HUES64 (cell line): ENCODE results near the gene CFL2.
"Not testable (repeated sequence)": the region's sequence is repeated elsewhere in the genome, so short reads cannot be mapped to it uniquely, and the experiment has no call there.

Experiments
- H3K27ac ChIP-seq: 2 replicates; pipeline ENCODE4 v1.7.0; 2013; ENCODE audit warnings: low read depth, low read length, inconsistent platforms
- H3K27me3 ChIP-seq: 2 replicates; pipeline ENCODE4 v1.6.1; 2013; ENCODE audit warnings: mild to moderate bottlenecking, low read length; ENCODE audit not compliant: insufficient read depth
- H3K36me3 ChIP-seq: 2 replicates; pipeline ENCODE4 v1.6.1; 2013; ENCODE audit warnings: mild to moderate bottlenecking, low read length; ENCODE audit not compliant: insufficient read depth
- H3K4me1 ChIP-seq: 2 replicates; pipeline ENCODE4 v1.6.1; 2013; ENCODE audit warnings: mild to moderate bottlenecking, low read length, moderate library complexity; ENCODE audit not compliant: insufficient read depth
- H3K4me3 ChIP-seq: 2 replicates; pipeline ENCODE4 v1.5.1; 2013; ENCODE audit warnings: mild to moderate bottlenecking, low read length, moderate library complexity
- H3K9ac ChIP-seq: 2 replicates; pipeline ENCODE4 v1.6.1; 2013; ENCODE audit warnings: mild to moderate bottlenecking, low read depth, low read length
- H3K9me3 ChIP-seq: 2 replicates; pipeline ENCODE4 v1.6.1; 2013; ENCODE audit warnings: low read depth, low read length; ENCODE audit not compliant: insufficient read depth
- WGBS: fragments of 150-250, 120-280 bp; methylation state at CpG from one replicate; pipeline ENCODE4 v1.1.7; 2013; ENCODE audit warnings: missing lambda C conversion rate; 5-methylcytosine and 5-hydroxymethylcytosine counted together

CFL2 gene

DNA sequence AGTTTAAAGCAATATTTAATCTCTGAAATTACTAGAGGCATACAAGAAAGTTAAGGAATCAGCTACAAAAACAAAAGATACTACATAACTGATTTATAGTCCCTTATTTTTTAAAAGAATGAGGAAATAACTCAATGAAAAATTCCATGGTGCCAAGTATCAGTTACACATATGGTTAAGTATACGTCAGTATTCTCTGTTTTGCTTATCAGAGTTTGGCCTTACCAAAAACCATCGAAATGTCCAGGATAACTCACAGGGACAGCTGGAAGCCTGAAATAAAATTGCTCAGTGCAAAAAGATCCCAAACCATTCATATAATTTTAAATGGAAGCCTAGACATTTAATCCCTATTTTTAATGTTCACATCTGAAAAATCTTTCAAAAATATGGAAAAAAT lies 3.6 kb downstream of the CFL2 start:
- Histone ChIP-seq H3K4me1 (peaks cover 8% of the 10 kb centered on the region; the same call in 1 of the 2 replicates), H3K27ac (no peak overlapping the region), H3K36me3 (peaks cover 22% of the 10 kb centered on the region), H3K4me3 (no peak overlapping the region), H3K27me3 (peaks cover 11% of the 10 kb centered on the region; the same call in 1 of the 2 replicates), H3K9me3 (no peaks in the 10 kb centered on the region), H3K9ac (no peak overlapping the region)
- WGBS: 87% methylated on average over 2 of the region's 2 CpGs

DNA sequence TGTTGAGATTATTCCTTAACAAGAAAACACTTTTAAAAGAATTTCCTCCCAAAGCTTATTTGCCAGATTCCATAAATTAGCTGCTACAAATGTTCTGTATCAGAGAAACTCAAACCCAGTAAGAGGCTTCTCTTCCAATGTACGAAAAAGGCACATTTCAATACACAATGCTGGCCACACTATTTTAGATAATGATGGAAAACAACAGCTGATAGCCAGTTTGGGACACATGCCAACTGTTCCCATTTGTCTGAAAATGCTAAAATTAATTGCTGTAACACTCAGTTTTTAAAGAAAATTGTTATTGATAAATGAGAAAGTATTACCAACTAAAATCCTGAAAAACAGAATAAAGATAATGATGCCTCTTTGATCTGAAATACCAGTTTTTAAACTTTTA lies 4.4 kb downstream of the CFL2 start:
- H3K9me3 ChIP-seq: no peaks in the 10 kb centered on the region
- WGBS: 89% methylated on average over 1 of the region's 1 CpG
- H3K36me3 ChIP-seq: peaks cover 22% of the 10 kb centered on the region
- no peak overlapping the region for H3K9ac ChIP-seq
- H3K4me1 ChIP-seq: peaks cover 8% of the 10 kb centered on the region; the same call in 1 of the 2 replicates
- H3K4me3 ChIP-seq: no peak overlapping the region
- H3K27me3 ChIP-seq: peaks cover 4% of the 10 kb centered on the region; the same call in 1 of the 2 replicates
- no peak overlapping the region for H3K27ac ChIP-seq

DNA sequence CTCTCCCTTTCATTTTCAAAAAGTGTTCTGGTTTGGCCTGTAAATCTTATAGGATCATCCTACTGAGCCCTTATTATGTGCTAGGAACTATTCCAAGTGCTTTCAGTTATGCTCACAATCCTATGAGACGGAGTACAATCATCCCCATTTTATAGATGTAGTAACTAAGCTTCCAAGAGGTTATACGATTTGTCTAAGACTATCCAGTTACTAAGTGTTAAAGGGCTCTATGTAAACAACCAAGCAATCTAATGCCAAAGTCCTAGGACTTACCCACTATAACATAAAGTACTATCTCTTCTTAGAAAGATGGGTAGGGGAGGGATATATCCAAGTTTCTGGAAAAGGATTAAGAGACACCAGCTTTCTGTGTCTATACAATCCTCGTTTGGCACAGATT lies 6.7 kb downstream of the CFL2 start:
- Histone ChIP-seq H3K4me1 (no peaks in the 10 kb centered on the region), H3K27me3 (no peaks in the 10 kb centered on the region), H3K36me3 (peaks cover 21% of the 10 kb centered on the region), H3K9me3 (no peaks in the 10 kb centered on the region), H3K27ac (no peak overlapping the region), H3K4me3 (no peak overlapping the region), H3K9ac (no peak overlapping the region)
- 86% methylated on average over 1 of the region's 3 CpGs for WGBS

DNA sequence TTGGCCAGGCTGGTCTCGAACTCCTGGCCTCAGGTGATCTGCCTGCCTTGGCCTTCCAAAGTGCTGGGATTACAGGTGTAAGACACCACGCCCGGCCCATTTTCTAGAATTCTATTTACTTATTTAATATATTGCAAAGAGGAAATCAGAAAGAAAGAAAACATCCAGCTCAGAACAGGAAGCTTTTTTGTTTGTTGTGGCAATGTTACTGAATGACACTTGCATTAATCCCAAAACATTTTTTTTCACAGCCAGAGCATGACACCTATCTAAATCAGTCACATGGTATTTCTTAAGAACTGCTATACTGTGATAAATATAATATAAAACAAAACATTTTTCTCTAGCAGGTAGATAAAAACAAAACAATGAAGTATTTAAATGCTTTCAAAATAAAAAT lies 12.6 kb downstream of the CFL2 start:
- WGBS: 100% methylated on average over 1 of the region's 3 CpGs
- no peaks in the 10 kb centered on the region for H3K27me3 ChIP-seq
- H3K27ac ChIP-seq: no peak overlapping the region
- no peaks in the 10 kb centered on the region; the same call in 1 of the 2 replicates for H3K4me1 ChIP-seq
- H3K9ac ChIP-seq: no peak overlapping the region
- no peak overlapping the region for H3K4me3 ChIP-seq
- H3K36me3 ChIP-seq: no peaks in the 10 kb centered on the region
- H3K9me3 ChIP-seq: no peaks in the 10 kb centered on the region

DNA sequence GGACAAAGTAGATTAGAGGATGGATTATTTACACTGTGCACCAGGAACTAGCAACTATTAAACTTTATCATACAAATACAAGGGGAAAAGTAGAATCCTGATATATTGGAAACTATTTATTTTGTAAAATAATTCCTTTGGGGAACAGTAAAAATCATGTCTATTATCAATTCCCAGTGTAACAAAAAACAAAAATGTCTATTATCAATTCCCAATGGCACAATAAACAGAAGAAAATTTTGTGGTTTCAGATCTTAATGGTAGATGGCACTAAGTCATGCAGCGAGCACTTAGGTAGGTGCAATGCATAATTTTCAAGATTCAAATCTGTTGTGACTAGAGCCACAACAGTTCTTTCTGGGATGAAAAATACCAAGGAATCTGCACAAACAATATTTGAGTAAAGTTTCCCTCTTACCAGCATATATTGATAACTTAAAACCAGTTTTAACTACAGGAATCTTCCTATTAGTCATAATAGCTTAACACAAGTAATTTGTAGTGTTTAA lies 13.7 kb downstream of the CFL2 start:
- H3K27me3 ChIP-seq: no peaks in the 10 kb centered on the region
- no peaks in the 10 kb centered on the region for H3K9me3 ChIP-seq
- WGBS: 78% methylated on average over 1 of the region's 1 CpG
- H3K4me1 ChIP-seq: no peaks in the 10 kb centered on the region; the same call in 1 of the 2 replicates
- H3K27ac ChIP-seq: no peak overlapping the region
- H3K36me3 ChIP-seq: no peaks in the 10 kb centered on the region
- H3K9ac ChIP-seq: no peak overlapping the region
- no peak overlapping the region for H3K4me3 ChIP-seq

DNA sequence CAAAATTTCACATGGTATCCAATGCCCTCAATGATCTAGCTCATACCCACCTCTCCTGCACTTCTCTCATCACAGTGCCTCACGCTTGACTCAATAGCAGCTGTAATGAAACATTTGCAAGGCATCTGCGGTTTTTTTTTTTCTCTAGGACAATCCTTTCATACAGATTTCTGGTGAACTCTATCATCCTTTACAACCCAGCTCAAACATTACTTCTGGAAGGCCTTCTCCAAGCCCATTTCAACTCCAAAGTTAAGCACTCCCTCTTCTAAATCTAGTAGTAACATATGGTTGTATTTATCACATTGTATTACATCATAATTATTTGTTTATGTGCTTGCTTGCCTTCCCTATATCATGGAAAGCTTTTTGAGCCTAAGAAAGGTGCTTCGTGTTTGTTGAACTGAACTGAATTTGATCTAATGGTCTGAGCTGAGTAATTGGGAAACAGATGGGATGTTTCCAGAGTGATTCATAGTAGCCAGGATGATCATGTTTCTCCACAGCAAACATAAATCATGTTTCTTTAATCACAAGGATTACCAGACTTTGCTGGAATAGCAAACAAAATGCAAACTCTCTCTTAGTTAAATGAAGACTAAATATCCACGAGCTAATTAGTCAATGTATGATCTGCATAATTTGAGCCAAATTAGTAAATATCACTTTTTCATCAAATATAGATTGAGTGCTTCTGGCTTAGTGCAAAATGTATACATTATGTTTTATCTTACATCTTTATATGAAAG lies 14.3 kb downstream of the CFL2 start:
- no peaks in the 10 kb centered on the region for H3K36me3 ChIP-seq
- H3K27me3 ChIP-seq: no peaks in the 10 kb centered on the region
- no peak overlapping the region for H3K27ac ChIP-seq
- no peak overlapping the region for H3K4me3 ChIP-seq
- 53% methylated on average over 3 of the region's 4 CpGs for WGBS
- no peaks in the 10 kb centered on the region; the same call in 1 of the 2 replicates for H3K4me1 ChIP-seq
- H3K9me3 ChIP-seq: no peaks in the 10 kb centered on the region
- 0 out of 2 replicates have a peak overlapping the region, but pooled peaks have one; percentile 16 for H3K9ac ChIP-seq

DNA sequence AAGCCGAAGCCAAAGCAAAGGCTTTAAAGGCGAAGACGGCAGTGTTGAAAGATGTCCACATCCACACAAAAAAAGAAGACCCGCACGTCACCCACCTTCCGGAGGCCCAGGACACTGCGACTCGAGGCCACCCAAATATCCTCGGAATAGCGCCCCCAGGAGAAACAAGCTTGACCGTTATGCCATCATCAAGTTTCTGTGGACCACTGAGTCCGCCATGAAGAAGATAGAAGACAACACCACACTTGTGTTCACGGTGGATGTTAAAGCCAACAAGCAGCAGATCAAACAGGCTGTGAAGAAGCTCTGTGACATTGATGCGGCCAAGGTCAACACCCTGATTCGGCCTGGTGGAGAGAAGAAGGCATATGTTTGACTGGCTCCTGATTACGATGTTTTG lies 20.2 kb downstream of the CFL2 start:
- not testable (repeated sequence) for H3K9me3 ChIP-seq, H3K9ac ChIP-seq, H3K27me3 ChIP-seq, H3K27ac ChIP-seq, H3K4me3 ChIP-seq, H3K36me3 ChIP-seq, H3K4me1 ChIP-seq
- 95% methylated on average over 16 of the region's 16 CpGs for WGBS

DNA sequence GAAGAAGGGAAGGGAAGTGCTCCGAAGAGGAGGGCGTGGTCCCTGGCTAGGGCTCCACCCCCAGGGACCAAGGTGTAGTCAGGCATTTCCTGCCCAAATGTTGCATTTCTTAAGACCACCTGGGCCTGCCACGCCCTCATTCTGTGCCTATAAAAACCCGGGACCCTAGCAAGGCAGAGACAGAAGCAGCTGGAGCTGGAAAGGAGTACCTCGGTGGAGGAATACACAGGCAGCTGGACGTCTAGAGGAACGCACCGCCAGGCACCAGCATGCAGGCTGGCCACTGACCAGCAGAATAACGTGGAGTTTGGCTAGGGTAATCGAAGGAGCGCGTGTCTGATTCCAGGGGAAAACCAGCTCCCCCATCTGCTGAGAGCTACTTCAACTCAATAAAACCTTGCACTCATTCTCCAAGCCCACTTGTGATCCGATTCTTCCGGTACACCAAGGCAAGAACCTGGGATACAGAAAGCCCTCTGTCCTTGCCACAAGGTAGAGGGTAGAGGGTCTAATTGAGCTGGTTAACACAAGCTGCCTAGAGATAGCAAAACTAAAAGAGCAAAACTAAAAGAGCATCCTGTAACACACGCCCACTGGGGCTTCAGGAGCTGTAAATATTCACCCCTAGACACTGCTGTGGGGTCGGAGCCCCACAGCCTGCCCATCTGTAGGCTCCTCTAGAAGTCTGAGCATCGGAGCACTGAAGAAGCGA lies 21.0 kb downstream of the CFL2 start:
- 53% methylated on average over 18 of the region's 18 CpGs for WGBS
- Histone ChIP-seq H3K9me3 (no peaks in the 10 kb centered on the region), H3K36me3 (no peaks in the 10 kb centered on the region), H3K27ac (no peak overlapping the region), H3K9ac (no peak overlapping the region), H3K4me1 (no peaks in the 10 kb centered on the region; the same call in 1 of the 2 replicates), H3K4me3 (peak overlapping the region; percentile 44), H3K27me3 (no peaks in the 10 kb centered on the region)

DNA sequence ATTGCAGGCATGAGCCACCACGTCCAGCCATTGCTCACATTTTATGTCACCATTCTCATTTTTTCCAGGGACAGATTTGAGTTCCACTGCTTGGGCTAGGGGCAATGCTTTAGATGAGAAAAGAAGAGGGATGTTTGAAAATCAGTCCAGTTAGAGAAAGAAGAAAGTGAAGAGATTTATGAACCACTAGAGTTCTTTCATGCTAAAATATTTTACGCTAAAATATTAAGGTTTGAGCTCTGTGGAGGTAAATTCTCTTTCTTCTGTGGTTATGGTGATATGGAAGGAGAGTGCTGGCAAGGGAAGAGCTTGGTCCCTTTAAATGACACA lies 21.5 kb downstream of the CFL2 start:
- Histone ChIP-seq H3K36me3 (no peaks in the 10 kb centered on the region), H3K9ac (no peak overlapping the region), H3K27me3 (no peaks in the 10 kb centered on the region), H3K9me3 (no peaks in the 10 kb centered on the region), H3K4me3 (peak overlapping the region; percentile 44), H3K4me1 (no peaks in the 10 kb centered on the region; the same call in 1 of the 2 replicates), H3K27ac (no peak overlapping the region)
- 84% methylated on average over 2 of the region's 2 CpGs for WGBS

DNA sequence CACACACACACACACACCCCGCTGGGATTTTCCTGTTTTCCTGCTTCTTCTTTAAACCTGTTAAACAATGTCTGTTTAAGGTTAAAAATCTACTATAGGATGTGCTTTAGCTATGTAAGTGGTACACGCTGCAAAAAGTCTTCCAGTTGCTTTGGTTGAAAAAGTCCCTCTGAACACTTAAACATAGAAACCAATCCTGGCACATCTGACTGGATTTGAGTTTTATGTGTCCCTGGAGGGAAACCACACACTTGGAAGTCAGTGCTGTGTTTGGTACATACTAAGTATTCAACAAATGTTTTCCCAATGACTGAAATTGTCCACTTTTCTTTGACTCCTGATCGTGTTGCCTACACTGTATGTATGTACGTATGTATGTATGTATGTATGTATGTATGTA lies 22.0 kb downstream of the CFL2 start:
- no peak overlapping the region for H3K9ac ChIP-seq
- 92% methylated on average over 3 of the region's 4 CpGs for WGBS
- no peaks in the 10 kb centered on the region for H3K9me3 ChIP-seq
- H3K4me1 ChIP-seq: no peaks in the 10 kb centered on the region; the same call in 1 of the 2 replicates
- H3K27ac ChIP-seq: no peak overlapping the region
- no peaks in the 10 kb centered on the region for H3K27me3 ChIP-seq
- no peaks in the 10 kb centered on the region for H3K36me3 ChIP-seq
- no peak overlapping the region for H3K4me3 ChIP-seq

DNA sequence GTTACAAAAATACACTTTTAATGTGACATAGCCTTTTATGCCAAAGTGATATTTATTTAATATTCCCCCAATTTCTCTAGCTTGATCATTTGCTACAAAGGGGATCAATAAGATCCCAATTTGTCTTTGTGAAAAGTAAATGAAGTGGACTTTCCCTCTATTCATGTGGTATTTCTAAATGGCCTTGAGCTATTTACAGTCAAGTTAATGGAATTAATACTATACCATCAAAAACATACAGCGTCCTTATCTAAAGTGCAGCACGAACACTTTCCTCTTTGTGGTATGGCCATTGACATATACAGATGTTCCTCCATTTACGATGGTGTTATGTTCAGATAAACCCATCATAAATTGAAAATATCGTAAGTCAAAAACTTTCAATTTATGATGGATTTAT lies 23.2 kb downstream of the CFL2 start:
- no peak overlapping the region for H3K9ac ChIP-seq
- WGBS: 100% methylated on average over 3 of the region's 4 CpGs
- H3K27me3 ChIP-seq: no peaks in the 10 kb centered on the region
- no peaks in the 10 kb centered on the region for H3K9me3 ChIP-seq
- H3K4me3 ChIP-seq: no peak overlapping the region
- no peaks in the 10 kb centered on the region for H3K36me3 ChIP-seq
- H3K27ac ChIP-seq: no peak overlapping the region
- peaks cover 2% of the 10 kb centered on the region; the same call in 1 of the 2 replicates for H3K4me1 ChIP-seq
